NCI-H460 (cell line): ENCODE measurements around the gene DNAAF3. TPM values are rescaled to one million over a fixed set of nuclear protein-coding genes. Genes with fewer than 3 reads are reported as not detected.
A peak's percentile ranks its signal among the peaks of the same experiment; 100 is the strongest.
"Not testable (repeated sequence)": the region's sequence is repeated elsewhere in the genome, so short reads cannot be mapped to it uniquely, and the experiment has no call there.

ENCODE experiments used
- DNase-seq: peaks from one replicate; pipeline ENCODE4 v3.0.0-alpha.2; 2016; ENCODE audit warnings: low read depth; ENCODE audit errors: extremely low read depth
- total RNA-seq: library from RNA; depleted of rRNA; stranded (reverse); fragments of >200 nt; shearing (Covaris generic); gene quantifications from 2 replicates; pipeline ENCODE4 v1.2.3, GENCODE V29; 2014

The DNAAF3 gene
- total RNA-seq, 1 experiment from 2014 or later: 7.8 TPM

DNA sequence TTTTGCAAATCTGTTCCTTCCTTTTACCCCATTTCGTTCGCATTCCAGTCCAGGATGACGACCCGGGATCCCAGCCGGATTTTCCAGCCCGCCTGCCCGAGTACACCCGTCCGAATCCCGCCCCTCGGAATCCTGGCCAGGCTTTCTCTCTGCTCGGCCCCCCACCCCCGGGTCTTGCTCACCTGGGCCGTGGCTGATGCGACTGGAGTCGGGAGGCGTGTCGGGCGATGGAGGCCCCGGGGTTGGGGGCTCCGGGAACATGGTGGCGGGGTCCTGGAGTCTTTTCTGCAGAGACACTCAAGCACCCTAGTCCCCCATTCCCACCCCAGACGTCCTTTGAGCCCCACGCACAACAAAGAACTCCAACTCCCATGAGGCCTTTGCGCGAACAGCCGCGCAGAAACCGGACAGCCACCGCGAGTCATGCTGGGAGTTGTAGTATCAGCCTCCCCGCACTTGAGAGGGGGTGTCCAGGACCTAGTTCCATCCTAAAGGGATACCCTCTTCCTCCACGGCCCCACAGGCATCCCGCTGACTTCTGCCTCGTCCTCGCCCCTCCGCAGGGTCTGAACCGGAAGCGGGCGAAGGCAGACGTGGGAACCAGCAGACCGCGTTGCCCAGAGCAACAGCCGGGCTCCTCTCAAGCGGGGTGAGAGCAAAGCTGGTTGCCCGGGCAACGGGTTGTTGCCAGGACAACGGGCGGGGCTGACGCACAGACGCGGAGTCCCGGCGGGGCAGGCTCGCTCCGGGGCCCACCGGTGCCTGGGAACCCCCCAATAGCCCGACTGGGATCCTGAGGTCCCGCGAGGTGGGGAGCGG lies 12.6 kb upstream of the DNAAF3 start:
- DNase-seq: peak; percentile 22

DNA sequence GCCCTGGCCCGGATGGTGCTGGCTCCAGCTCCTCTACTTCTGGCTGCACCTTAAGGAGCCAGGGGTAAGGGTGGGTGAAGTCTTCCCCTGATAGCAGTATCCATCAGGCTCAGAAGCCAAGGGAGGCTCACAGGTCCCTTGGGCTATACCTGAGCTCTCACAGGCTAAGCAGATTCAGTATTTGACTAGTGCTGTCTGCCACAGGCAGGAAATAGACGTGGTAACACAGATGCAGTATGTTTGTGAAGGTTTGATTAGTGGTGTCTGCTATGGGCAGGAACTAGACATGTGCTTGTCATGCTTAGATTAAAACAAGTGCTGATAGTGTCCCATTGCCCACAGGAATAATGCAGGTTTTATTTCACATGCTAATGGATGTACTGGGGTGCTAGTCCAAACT lies 9.7 kb upstream of the DNAAF3 start:
- no peak for DNase-seq

DNA sequence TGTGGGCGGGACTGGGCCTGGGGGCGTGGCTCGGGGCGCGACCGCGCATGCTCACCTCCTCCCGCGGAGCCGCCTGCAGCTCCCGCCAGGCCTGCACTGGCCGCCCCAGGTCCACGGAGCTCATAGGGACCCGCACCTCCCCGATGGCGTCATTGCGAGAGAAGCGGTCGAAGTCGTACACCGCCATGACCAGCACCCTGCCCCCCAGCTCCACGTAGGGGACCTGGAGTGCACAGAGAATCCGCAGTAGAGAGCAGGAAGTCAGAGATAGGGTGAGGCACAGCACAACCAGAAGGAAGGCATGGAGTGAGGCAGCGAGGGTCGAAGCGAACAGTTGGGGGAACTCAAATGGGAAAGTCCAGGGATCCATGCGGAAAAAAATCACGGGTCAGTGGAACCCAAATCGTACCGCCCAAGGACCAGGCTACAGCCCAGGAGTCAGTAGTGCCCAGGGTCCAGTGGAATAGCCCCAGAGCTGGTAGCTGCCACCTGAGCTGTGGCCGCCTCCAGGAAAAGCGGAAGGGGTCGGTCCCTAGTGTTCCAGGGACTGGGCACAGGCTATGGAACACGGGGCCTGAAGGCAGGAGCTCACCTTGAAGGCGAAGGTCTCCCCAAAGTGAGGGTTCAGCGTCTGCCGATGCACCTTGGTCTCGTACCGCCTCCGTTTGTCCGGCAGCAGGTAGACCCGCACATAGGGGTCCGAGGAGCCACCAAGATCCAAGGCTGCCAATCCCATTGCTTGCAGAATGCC lies 8.9 kb upstream of the DNAAF3 start:
- no peak for DNase-seq

DNA sequence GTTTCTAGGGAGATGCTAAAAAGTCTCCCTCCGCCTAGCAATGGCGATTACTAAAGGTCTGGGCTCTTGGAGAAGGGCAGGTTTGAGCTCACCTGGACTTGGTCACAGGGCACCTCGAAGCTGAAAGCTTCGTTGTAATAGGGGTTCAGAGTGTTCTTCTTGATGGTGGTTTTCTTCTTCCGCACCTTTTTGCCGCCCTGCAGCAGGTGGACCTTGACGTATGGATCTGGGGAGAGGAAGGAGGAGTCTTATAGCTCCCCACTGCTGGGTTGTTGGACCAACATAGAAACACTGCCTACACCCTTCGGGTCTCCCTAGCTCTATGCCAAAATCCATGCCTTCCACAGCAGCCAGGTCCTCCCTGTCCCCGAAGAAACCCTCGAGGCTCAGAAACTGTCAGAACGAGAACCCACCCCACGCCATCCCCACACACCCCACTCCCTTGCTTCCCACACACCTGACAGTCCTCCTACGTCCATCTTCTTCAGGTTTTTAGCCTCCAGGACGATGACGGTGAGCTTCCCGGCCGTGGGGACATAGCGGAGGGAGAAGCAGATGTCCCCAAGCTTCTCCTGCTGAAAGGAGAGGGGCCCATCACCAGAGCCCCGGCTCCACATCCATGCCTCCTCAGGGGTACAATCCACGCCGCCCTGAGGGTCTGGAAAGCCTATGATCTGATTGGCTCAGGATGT lies 8.2 kb upstream of the DNAAF3 start:
- DNase-seq: no peak

DNA sequence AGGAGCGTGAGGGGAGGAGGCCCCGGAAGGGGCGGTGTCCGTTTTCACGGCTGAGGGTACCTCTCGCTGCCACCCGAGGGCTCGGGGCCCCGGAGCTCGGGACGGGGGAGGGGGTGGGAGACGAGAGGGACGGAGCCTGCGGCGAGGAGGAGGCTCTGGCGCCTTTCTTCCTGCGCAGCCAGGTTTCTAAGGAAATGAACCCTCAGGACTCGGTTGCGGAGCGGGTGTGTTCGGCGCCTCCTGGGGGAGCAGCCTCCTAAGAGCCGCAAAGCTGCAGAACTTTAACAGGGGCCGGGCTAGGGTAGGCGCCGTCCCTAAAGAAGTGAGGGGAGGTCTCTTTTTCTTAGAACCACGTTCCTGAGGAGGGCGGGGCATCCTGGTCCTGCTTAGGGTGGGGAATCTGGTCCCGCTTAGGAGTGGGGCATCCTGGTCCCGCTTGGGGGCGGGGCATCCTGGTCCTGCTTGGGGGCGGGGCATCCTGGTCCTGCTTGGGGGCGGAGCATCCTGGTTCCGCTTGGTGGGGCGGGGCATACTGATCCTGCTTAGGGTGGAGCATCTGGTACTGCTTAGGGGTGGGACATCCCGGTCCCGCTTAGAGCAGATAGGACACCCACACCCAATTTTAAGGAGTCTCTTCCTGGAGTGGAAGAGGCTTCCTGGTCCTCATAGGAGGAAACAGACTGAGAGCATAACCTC lies 7.4 kb upstream of the DNAAF3 start:
- DNase-seq: peak; percentile 66

DNA sequence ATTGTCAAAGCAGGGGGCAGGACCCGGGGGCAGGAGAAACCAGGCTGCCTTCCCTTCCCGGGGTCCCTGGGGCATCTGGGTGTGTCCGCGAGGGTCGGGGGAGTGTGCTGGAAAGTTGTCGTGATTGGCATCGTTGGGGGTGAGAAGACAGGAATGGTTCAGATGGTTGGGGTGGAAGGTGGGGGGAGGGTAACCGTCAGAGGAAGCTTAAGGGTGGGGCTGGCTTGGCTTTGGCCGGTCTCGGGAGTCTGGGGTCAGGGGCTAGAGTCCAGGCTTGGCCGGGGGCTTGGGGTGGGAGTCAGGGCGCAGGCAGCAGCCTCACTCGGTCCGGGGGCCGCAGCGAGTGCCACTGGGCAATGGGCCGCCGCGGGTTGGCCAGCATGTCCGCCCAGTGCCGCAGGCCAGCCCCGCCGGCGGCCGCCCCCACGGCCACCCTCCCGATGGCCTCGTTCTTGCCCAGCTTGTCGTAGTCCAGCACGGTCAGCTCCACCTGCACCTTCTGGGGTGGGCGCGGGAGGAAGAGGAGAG lies 6.8 kb upstream of the DNAAF3 start:
- no peak for DNase-seq

DNA sequence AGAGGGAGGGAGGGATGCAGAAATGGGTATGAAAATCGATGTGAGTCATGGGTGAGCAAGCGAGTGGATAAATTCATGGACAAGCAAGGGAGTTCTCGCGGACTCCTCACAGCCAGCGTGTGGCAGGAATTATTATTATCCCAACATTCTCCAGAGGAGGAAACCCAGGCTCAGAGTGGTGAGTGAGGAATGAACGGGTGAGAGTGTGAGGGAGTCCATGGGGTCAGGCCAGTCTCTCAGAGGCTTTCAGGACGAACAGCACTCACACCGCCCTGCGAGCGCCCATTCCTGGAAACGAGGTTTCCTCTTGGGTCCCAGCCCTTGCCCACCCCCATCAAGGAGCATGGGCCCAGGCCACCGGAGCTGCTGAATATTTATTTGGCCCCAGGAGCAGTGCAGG lies 6.3 kb upstream of the DNAAF3 start:
- no peak for DNase-seq

DNA sequence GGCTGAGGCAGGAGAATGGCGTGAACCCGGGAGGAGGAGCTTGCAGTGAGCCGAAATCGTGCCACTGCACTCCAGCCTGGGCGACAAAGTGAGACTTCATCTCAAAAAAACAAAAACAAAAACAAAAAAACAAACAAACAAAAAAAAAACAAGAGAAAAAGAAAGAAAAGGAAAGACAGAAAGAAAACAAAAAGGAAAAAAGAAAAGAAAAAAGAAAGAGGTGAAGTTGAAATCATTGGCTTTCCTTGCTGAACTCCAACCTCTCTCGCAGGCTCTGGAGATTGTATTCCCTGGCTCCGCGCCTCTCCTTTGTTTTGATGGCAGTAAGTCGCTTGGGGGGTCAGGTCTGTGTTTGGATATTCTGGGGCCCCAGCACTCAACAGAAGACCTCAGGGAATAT lies 5.9 kb upstream of the DNAAF3 start:
- DNase-seq: not testable (repeated sequence)

DNA sequence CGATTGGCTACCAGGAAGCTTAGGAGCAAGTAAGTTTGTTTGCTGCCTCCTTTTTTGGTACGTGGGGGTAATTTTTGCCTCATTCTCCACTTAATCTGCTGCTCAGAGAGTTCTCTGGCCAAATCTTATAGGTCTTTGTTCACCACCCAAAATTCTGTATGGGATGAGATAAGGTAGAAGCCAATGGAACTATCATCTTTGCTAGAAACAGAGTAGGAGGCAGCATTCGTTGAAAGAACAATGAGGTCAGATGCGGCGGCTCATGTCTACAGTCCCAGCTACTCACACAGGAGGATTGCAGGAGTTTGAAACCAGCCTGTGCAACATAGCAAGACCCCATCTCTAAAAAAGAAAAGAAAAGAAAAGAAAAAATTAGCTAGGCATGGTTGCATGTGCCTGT lies 5.0 kb upstream of the DNAAF3 start:
- no peak for DNase-seq

DNA sequence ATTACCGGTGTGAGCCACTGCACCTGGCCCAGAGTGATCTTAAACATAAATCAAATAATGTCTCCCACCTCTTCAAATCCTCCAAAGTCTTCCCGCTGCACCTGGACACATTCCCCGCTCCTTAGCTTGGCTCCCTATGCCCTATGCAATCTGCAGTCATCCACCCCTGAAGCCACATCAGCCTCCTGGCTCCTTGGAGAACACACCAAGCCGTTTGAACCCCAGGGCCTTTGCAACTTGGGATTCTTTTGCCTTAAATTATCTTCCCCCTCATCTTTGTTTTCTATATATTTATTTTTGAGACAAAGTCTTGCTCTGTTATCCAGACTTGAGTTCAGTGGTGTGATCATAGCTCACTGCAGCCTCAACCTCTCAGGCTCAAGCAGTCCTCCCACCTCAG lies 2.7 kb upstream of the DNAAF3 start:
- no peak for DNase-seq

DNA sequence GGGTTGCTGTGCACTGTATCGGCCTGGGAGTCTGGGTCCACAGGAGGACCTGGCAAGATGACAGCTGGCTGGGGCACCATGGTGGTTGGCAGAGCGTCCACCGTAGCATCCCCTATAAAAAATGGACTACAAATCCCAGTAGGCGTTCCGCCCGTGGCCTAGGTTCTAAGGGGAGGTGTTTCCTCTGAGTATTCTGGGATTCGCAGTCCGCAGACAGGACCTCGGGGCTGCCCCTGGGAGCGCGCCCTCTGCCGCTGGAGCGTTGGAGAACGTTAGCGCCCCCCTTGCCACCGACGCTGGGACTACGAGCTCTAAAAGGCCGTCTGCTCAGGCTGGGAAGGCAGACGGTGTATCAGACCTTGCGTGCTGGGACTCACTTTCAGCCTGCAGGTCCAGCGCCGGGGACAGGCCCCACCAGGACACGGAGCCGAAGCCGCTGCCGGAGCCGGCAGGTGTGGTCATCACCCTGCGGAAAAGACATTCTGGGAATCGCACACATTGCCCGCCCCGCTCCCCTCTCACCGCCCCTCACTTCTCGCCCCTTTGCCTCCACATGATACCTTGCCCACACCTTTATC lies 372 bp downstream of the DNAAF3 start:
- DNase-seq: peak; percentile 80

DNA sequence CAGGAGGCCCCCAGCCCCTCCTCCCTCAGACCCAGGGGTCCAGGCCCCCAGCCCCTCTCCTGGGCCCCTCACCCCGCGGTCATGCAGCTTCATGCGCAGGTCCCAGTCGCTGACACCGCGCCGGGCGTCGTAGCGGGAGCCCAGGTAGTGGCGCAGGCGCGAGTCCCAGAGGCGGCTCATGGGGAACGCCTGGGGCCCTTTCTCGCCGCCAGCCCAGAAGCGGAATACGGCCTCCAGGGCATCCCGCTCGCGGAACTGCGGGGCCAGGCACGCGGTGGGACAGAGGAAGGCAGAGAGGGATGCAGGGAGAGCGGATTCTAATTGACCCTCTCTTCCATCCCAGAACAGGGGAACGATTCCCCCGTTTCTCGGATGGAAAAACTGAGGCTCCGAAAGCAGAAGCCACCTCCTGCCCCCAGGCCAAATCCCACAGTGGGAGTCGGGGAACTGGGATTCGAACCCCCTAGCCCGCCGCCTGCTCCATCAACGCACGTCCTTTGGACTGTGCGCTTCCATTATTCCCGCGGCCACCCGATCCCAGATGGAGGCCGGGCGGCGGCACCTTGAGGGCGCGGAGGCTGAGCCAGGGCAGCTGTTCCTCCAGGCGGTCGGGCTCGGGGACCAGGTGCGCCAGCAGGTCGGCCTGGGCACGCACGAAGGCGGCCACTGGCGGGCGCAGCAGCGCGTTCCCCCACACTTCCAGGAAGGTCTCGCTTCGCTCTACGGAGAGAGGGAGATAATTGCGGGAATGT lies 4.7 kb downstream of the DNAAF3 start:
- DNase-seq: no peak

DNA sequence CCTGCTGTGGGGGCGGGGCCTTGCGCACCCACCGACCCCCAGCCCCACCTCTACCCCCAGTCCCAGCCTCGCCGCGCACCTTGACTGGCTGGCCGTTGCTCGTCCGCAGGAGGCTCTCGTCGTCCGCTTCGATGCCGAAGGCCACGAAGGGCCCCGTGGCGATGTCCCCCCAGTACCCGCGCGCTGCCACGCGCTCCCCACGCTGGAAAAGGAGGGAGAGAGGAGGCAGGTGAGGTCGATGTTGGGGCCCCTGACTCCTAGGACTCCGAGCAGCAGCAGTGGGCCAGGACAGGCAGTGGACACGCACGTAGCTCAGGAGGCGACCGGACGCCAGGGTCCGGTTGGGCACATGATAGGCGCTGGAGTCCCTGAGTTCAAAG lies 5.4 kb downstream of the DNAAF3 start:
- DNase-seq: no peak

DNA sequence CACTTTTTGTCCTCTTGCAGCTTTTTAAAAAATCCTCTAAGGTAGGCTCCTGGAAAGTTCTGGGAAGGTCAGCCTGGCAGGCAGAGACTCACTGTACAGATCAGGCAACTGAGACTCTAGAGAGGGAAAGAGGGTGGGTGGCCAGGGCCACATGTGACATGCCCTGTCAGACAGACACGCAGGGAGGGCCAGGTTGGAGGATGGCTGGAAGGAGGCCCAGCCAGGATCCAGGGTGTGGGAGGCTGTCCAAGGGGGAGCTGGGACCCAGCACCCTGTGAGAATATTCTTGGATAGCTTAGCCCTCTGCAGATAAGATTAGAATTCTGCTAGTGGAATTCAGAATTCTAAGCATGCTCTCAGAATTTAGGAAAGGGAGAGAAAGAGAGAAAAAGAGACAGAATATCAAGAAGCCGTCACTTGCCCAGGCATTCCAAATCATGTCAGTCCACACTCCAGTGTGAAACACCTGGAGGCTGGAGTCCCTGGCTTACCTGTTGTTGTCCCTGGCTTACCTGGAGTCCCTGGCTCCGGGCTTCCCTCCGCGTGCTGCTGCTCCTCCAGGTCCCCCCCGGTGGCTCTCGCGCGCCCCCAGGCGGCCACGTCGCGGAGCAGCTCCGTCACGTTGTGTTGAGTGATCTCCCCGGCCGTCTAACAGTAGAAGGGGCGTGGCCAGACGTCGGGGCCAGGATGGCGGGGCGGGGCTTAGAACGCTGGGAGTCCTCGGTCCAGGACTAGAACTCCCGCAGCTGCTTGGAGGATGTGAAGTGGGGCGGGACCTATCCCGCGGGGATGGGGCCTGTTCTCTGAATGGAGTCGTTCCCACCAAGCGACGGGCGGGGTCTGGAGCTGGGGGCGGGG lies 6.1 kb downstream of the DNAAF3 start:
- peak; percentile 84 for DNase-seq

DNA sequence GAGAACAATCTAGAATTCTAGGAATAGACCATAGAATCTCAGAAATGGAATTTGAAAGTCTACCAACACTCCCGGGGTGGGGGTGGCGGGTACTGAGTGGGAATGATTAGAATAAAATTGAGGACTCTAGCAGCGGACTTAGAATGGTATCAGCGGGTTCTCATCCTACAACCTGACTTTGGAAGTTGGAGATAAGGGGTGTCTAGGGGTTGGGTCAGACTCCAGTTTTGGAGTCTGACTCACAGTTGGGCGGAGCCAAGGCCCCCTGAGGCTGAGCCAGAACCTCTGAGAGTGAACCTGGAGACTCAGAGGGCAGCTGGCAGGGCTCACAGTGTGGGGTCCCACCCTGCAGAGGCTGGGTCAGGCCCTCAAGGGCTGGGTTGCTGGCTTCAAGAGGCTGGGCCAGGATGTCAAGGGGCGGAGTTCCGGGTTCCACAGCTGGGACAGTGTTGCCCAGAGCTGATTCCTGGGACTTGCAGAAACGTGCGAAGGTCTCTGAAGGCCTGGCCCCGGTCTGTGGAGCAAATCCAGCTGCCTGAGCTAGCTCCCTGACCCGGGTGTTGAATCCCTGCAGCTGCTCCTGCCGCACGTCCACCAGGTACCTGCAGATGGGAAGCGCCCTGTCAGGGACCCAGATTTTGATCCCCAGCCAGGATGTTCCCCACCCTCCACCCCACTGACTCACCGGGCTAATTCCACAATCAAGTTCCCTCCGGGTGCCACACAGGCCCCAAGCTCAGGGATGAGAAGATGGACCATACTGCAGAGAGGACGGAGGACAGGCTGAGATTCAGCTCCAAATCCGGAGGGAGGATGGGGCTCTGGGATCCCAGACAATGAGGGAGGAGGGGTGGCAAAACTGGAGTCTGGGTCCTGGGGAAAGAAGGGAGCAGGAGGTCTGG lies 7.3 kb downstream of the DNAAF3 start:
- DNase-seq: no peak

DNA sequence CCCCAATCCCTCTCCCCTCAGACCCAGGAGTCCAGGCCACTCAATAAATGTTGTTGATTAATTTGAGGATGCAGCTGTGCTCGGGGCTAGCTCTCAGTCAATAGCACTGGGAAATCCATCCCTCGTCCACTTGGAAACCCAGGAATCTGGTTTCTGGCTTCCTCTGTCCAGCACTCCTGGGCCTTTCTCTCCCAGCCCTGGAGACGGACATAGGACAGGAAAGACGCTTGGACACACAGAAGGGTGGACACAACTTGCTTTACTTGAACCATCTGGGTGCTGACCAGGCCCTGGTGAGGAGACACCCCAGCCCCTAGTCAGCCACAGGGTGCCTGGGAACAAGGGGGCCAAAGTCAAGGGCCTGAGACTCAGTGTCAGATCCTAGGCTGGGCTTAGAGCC lies 8.0 kb downstream of the DNAAF3 start:
- DNase-seq: no peak

DNA sequence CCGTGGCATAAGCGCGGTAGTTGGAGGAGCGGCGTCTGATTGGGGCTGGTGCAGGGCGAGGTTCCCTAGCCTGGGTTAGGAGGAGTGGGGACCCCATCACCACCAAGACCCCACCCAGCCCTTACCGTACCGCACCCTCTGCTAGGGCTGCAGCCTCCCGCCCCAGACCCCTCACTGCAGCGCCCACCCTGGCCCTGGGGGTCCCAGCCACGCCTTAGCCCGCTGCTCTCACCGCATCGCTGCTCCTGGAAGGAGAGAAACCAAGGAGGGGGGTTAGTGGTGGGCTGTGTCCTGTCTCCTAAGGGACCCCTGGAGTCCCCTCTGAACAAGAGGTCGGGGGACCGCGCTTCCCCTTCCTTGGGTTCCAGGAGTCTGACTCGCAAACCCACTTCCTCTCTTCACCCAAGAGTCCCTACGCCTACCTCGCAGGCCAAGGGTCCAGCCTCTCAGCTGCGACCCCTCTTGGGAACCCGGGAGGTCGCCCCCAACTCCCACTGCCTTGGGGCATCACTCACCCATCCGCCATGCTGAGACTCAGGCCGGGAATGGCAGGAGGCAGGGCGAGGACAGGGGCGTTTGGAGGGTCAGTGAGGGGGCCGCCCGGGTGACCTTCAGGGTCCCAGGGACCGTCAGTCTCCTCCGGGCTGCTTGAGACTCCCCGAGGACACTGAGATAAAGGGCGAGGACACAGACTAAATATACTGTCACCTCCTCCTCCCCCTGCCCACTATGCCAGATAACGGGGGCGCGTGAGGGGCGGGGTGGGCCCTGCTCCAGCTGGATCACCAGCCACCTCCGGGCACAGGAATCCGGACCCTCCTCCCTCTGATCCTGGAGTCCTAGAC lies 9.1 kb downstream of the DNAAF3 start, which contains the start of gene TNNI3:
Gene TNNI3, minus strand, starts transcription at position 669 of the 845 bp plus-strand sequence. Its CDS starts 143 bp downstream, at position 526.
- DNase-seq: no peak
